Measurements from ENCODE around the gene KDM3A.
"Not testable (repeated sequence)": the region's sequence is repeated elsewhere in the genome, so short reads cannot be mapped to it uniquely, and the experiment has no call there.

KDM3A gene

GRCh38 chr2:86477349-86477748 lies 36.2 kb downstream of the KDM3A start:
- DNase-seq, result no peak

- DNase-seq, result peak; percentile 49
Observed at GRCh38 chr2:86480105-86480504, 38.9 kb downstream of the KDM3A start.

GRCh38 chr2:86482034-86482433 lies 40.9 kb downstream of the KDM3A start:
- no peak for DNase-seq

GRCh38 chr2:86484385-86484784 lies 43.2 kb downstream of the KDM3A start:
- DNase-seq, result no peak

- no peak for DNase-seq
Observed at GRCh38 chr2:86485103-86485502, 43.9 kb downstream of the KDM3A start.

GRCh38 chr2:86485802-86486201 lies 44.6 kb downstream of the KDM3A start:
- no peak for DNase-seq

- DNase-seq, result no peak
Observed at GRCh38 chr2:86487062-86487461, 45.9 kb downstream of the KDM3A start.

GRCh38 chr2:86488561-86489250 lies 47.5 kb downstream of the KDM3A start:
- DNase-seq, result no peak

- no peak for DNase-seq
Observed at GRCh38 chr2:86489542-86489941, 48.4 kb downstream of the KDM3A start.

GRCh38 chr2:86490245-86490644 lies 49.1 kb downstream of the KDM3A start:
- DNase-seq, result no peak

- DNase-seq, result no peak
Observed at GRCh38 chr2:86491088-86491487, 49.9 kb downstream of the KDM3A start.

GRCh38 chr2:86492048-86492453 lies 50.9 kb downstream of the KDM3A start:
- no peak for DNase-seq

- not testable (repeated sequence) for DNase-seq
Observed at GRCh38 chr2:86496391-86496790, 55.2 kb downstream of the KDM3A start.

- no peak for DNase-seq
Observed at GRCh38 chr2:86498468-86499260, 57.5 kb downstream of the KDM3A start.

- no peak for DNase-seq
Observed at GRCh38 chr2:86499326-86499725, 58.2 kb downstream of the KDM3A start.

- DNase-seq, result no peak
Observed at GRCh38 chr2:86500325-86501083, 59.3 kb downstream of the KDM3A start.

- DNase-seq, result no peak
Observed at GRCh38 chr2:86507600-86507999, 66.4 kb downstream of the KDM3A start.

- no peak for DNase-seq
Observed at GRCh38 chr2:86510436-86510933, 69.3 kb downstream of the KDM3A start.

GRCh38 chr2:86512034-86512433 lies 70.9 kb downstream of the KDM3A start:
- no peak for DNase-seq

GRCh38 chr2:86512892-86513291 lies 71.7 kb downstream of the KDM3A start:
- DNase-seq, result no peak

- no peak for DNase-seq
Observed at GRCh38 chr2:86513948-86514660, 72.9 kb downstream of the KDM3A start.

GRCh38 chr2:86518481-86518880 lies 77.3 kb downstream of the KDM3A start:
- no peak for DNase-seq

- DNase-seq, result no peak
Observed at GRCh38 chr2:86519349-86519748, 78.2 kb downstream of the KDM3A start.

Measured in left hindlimb (tissue), 1 donor.